ENCODE measurements around the gene LRRK1. TPM values are rescaled to one million over a fixed set of nuclear protein-coding genes. Genes with fewer than 3 reads are reported as not detected.

LRRK1 gene
- total and polyA plus RNA-seq, 2 of the 13 experiments (the other 11 are each of a cell fraction or from before 2014, with no cell fraction given) = 0.13 to 1.2 TPM

DNA sequence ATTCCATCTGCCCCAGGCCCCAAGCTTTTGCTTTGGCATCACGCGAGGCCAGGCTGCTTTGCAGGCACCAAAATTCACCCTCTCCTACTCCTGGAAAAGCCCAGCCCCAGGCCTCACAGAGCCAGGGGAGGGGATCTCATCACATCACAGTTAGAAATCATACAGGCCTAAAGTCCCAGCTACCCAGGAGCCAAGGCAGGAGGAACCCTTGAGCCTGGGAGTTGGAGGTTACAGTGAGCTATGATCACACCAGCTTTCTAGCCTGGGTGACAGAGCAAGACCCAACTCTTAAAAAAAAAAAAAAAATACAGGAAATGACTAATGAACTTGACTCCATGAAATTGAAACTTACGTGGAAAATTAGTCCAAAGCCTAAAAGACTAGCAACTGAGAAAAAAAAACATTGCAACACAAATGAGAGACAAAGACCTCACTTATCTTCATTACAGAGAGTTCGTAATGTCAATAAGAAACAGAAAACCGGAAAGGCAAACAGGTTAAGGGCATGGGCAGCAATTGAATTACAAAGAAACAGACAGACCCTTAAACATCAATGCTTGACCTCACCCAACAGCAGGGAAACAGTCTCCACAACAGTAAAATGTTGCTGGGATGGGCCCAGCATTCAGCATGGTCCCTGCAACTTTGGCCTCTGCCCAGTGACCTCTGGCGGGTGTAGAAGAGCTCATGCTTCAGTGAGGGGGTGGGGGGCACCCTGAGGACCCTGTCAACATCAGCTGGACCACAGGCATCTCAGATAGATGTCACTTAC is 151.5 kb downstream of the LRRK1 start (continued):
- TF ChIP-seq NCOA5 (CRISPR knock-in tag; IDR thresholded peaks at IDR 0.05) (no peak), NFIB (CRISPR knock-in tag; IDR thresholded peaks at IDR 0.05; ENCODE audit: borderline replicate concordance) (no peak), XBP1 (CRISPR knock-in tag; IDR thresholded peaks at IDR 0.05) (no peak), ZNF773 (CRISPR knock-in tag; IDR thresholded peaks at IDR 0.05; ENCODE audit: borderline replicate concordance) (no peak), ZNF614 (CRISPR knock-in tag; IDR thresholded peaks at IDR 0.05; ENCODE audit: borderline replicate concordance) (peak; percentile 64; the same call in 1 of the 2 replicates), WIZ (CRISPR knock-in tag; IDR thresholded peaks at IDR 0.05) (no peak), ZNF501 (CRISPR knock-in tag; IDR thresholded peaks at IDR 0.05) (peak; percentile 8; the same call in 1 of the 2 replicates), TCF12 (IDR thresholded peaks at IDR 0.05) (no peak), TCF12 (CRISPR knock-in tag; IDR thresholded peaks at IDR 0.05) (no peak), THYN1 (CRISPR knock-in tag; IDR thresholded peaks at IDR 0.05; ENCODE audit: borderline replicate concordance, low read depth) (no peak), THAP11 (CRISPR knock-in tag; IDR thresholded peaks at IDR 0.05) (peak; percentile 71), KAT2B (IDR thresholded peaks at IDR 0.05; ENCODE audit: borderline replicate concordance, low read depth, low read length) (no peak), IKZF1 (IDR thresholded peaks at IDR 0.05) (no peak), NBN (conservative IDR thresholded peaks at IDR 0.05) (no peak)
- TF ChIP-seq, protein P1, sequence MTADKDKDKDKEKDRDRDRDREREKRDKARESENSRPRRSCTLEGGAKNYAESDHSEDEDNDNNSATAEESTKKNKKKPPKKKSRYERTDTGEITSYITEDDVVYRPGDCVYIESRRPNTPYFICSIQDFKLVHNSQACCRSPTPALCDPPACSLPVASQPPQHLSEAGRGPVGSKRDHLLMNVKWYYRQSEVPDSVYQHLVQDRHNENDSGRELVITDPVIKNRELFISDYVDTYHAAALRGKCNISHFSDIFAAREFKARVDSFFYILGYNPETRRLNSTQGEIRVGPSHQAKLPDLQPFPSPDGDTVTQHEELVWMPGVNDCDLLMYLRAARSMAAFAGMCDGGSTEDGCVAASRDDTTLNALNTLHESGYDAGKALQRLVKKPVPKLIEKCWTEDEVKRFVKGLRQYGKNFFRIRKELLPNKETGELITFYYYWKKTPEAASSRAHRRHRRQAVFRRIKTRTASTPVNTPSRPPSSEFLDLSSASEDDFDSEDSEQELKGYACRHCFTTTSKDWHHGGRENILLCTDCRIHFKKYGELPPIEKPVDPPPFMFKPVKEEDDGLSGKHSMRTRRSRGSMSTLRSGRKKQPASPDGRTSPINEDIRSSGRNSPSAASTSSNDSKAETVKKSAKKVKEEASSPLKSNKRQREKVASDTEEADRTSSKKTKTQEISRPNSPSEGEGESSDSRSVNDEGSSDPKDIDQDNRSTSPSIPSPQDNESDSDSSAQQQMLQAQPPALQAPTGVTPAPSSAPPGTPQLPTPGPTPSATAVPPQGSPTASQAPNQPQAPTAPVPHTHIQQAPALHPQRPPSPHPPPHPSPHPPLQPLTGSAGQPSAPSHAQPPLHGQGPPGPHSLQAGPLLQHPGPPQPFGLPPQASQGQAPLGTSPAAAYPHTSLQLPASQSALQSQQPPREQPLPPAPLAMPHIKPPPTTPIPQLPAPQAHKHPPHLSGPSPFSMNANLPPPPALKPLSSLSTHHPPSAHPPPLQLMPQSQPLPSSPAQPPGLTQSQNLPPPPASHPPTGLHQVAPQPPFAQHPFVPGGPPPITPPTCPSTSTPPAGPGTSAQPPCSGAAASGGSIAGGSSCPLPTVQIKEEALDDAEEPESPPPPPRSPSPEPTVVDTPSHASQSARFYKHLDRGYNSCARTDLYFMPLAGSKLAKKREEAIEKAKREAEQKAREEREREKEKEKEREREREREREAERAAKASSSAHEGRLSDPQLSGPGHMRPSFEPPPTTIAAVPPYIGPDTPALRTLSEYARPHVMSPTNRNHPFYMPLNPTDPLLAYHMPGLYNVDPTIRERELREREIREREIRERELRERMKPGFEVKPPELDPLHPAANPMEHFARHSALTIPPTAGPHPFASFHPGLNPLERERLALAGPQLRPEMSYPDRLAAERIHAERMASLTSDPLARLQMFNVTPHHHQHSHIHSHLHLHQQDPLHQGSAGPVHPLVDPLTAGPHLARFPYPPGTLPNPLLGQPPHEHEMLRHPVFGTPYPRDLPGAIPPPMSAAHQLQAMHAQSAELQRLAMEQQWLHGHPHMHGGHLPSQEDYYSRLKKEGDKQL (CRISPR knock-in tag; IDR thresholded peaks at IDR 0.05; ENCODE audit: low read depth) = peak; percentile 94; the same call in 1 of the 2 replicates
